ENCODE measurements around the gene TCP11L2. TPM values are rescaled to one million over a fixed set of nuclear protein-coding genes. Genes with fewer than 3 reads are reported as not detected.

The TCP11L2 gene
- total RNA-seq, 1 experiment from 2014 or later = 6.1 TPM

GRCh38 chr12:106275458-106275857 is 27.1 kb upstream of the TCP11L2 start:
- Histone ChIP-seq H2BK5ac (ENCODE audit: insufficient read length, low read length) (no peak overlapping the region), H2BK20ac (ENCODE audit: low read depth, low read length, poor library complexity, severe bottlenecking) (no peak overlapping the region), H3K9ac (ENCODE audit: extremely low read depth, insufficient read length, low read length) (no peak overlapping the region), H3K27me3 (ENCODE audit: insufficient read depth, low read length) (no peaks in the 10 kb centered on the region), H3K79me2 (ENCODE audit: insufficient read depth, low read length) (no peaks in the 10 kb centered on the region), H2AFZ (ENCODE audit: low read length) (no peak overlapping the region), H3K79me1 (ENCODE audit: insufficient read depth, low read depth, low read length, poor library complexity, severe bottlenecking) (no peaks in the 10 kb centered on the region), H3K27ac (ENCODE audit: insufficient read length, low read depth, low read length) (no peak overlapping the region), H4K91ac (ENCODE audit: insufficient read length, low read depth, low read length) (no peak overlapping the region), H2BK120ac (ENCODE audit: low read depth, low read length, poor library complexity, severe bottlenecking) (no peak overlapping the region), H3K18ac (ENCODE audit: insufficient read length, low read depth, low read length) (no peak overlapping the region), H4K8ac (replicated peaks; ENCODE audit: insufficient read length, low read depth, low read length) (no peak overlapping the region), H3K4me1 (ENCODE audit: insufficient read depth, low read length) (no peaks in the 10 kb centered on the region), H3K4ac (ENCODE audit: low read depth, low read length) (no peak overlapping the region), H3T11ph (ENCODE audit: low read length) (no peak overlapping the region), H2BK12ac (ENCODE audit: insufficient read length, low read depth, low read length) (no peak overlapping the region), H4K20me1 (ENCODE audit: control insufficient read depth, insufficient read depth, insufficient read length) (no peaks in the 10 kb centered on the region), H3K4me2 (ENCODE audit: insufficient read depth, insufficient read length, low read length) (no peak overlapping the region), H3K9me3 (ENCODE audit: control insufficient read depth, low read depth, low read length) (no peaks in the 10 kb centered on the region), H3K14ac (ENCODE audit: insufficient read depth, low read length) (no peak overlapping the region), H2BK15ac (ENCODE audit: low read depth, low read length) (no peak overlapping the region), H4K5ac (ENCODE audit: insufficient read length, low read depth, low read length) (no peak overlapping the region), H2AK5ac (ENCODE audit: insufficient read length, low read length) (no peak overlapping the region), H3K23ac (ENCODE audit: insufficient read length, low read depth, low read length) (no peak overlapping the region), H3K23me2 (ENCODE audit: insufficient read length, low read depth, low read length, poor library complexity, severe bottlenecking) (no peaks in the 10 kb centered on the region), H3K56ac (ENCODE audit: insufficient read length, low read depth, low read length) (no peak overlapping the region)
- 0 out of 7 replicates have a peak overlapping the region, but pooled peaks of 1 of the 3 experiments have one; percentile 25 for H3K27ac Mint-ChIP-seq
- TF ChIP-seq CTCF (conservative IDR thresholded peaks at IDR 0.05) = no peak
- DNase-seq = no peak
- H3K27me3 Mint-ChIP-seq (ENCODE audit: low read depth) = peaks cover 1% of the 10 kb centered on the region
- no peak overlapping the region for H3K4me3 Mint-ChIP-seq
- H3K4me1 Mint-ChIP-seq = peaks cover 2 to 3% of the 10 kb centered on the region in 2 experiments; a peak in 3 of 4 replicates
- no peaks in the 10 kb centered on the region for H3K36me3 Mint-ChIP-seq (ENCODE audit: insufficient read depth in 1 of 3, low read depth in 3 of 3)
- no CpG with 5 or more reads among the region's 9 CpGs for WGBS (ENCODE audit: extremely low coverage, insufficient read length, low lambda C conversion rate)
- H3K9me3 Mint-ChIP-seq = no peaks in the 10 kb centered on the region
